GM19463 (cell line): ENCODE measurements around the gene PADI4.
"Not testable (repeated sequence)": the region's sequence is repeated elsewhere in the genome, so short reads cannot be mapped to it uniquely, and the experiment has no call there.

Experiments used
- ATAC-seq: cut with Tn5 transposase; IDR thresholded peaks from one replicate; pipeline ENCODE4 v1.9.1; 2021; ENCODE audit warnings: mild to moderate bottlenecking, moderate library complexity; ENCODE audit not compliant: unreplicated experiment

PADI4 gene

GRCh38 chr1:17375651-17376050 is 67.7 kb downstream of the PADI4 start:
- no peak for ATAC-seq

- no peak for ATAC-seq
Observed at GRCh38 chr1:17377325-17377953, 69.4 kb downstream of the PADI4 start.

GRCh38 chr1:17381161-17381560 is 73.2 kb downstream of the PADI4 start:
- no peak for ATAC-seq

- ATAC-seq: no peak
Observed at GRCh38 chr1:17392199-17392740, 84.3 kb downstream of the PADI4 start.

GRCh38 chr1:17393230-17393629 is 85.2 kb downstream of the PADI4 start:
- ATAC-seq: no peak

GRCh38 chr1:17397910-17398695 is 90.1 kb downstream of the PADI4 start:
- no peak for ATAC-seq

GRCh38 chr1:17400725-17401341 is 92.8 kb downstream of the PADI4 start:
- no peak for ATAC-seq

DNA sequence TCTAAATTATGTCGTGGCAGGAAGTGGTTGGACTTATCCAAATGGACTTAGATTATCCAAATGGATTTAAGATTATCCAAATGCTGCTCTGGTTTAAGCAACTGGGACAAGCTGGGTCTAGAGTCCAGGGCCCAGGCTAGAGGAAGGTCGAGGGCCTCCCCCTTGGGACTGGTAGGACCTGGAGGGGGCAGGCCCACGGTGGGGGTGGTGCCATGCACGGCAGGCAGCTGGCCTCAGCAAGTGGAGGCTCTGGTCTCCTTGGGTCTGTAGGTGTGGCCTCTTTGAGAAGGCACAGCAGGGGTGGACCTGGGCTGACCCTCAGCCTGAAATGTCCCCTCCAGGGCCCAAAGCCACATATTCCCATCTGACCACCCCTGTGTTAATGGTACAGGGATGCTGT is 93.8 kb downstream of the PADI4 start:
- ATAC-seq: no peak

GRCh38 chr1:17403081-17403480 is 95.1 kb downstream of the PADI4 start:
- no peak for ATAC-seq

- no peak for ATAC-seq
Observed at GRCh38 chr1:17404034-17404684, 96.2 kb downstream of the PADI4 start.

GRCh38 chr1:17404820-17405219 is 96.8 kb downstream of the PADI4 start:
- no peak for ATAC-seq

DNA sequence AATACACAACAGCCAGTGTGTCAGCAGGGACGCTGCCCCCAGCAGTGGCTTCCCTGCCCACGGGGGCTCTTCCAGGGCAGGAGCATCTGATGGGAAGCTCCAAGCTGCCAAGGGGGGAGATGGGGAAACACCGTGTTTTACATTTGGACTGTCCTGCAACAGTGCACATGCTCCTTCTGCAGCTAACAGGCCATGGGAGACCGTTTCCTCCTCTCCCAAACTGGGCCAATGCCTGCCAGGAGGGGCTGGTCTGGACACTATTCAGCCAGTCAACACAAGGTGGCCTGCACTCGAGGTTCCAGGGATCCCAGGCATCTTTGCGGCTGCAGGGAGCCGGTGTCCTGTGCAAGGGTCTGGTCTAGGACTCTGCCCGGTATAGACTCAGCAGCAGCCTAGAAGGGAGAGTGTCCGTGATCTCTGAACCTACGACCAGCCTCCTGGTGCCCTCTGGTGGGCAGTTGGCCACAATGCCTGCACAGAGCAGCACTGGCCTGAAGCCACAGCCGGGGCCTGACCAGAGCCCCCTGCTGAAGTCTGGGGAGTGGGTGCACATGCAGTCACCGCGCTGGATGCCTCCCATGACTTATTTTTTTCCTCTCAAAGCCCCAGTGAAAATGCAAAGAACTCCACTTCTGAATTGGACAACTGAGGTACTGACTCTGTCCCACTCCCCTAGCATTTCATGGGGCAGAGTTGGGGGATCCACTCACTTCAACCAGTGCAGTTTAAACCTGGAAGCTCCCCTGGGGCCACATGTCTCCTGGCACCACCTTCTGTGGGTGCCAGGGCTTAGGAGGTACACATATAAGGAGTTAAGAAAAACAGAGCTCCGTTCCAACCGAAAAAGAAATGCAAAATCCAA is 98.1 kb downstream of the PADI4 start:
- ATAC-seq: no peak

DNA sequence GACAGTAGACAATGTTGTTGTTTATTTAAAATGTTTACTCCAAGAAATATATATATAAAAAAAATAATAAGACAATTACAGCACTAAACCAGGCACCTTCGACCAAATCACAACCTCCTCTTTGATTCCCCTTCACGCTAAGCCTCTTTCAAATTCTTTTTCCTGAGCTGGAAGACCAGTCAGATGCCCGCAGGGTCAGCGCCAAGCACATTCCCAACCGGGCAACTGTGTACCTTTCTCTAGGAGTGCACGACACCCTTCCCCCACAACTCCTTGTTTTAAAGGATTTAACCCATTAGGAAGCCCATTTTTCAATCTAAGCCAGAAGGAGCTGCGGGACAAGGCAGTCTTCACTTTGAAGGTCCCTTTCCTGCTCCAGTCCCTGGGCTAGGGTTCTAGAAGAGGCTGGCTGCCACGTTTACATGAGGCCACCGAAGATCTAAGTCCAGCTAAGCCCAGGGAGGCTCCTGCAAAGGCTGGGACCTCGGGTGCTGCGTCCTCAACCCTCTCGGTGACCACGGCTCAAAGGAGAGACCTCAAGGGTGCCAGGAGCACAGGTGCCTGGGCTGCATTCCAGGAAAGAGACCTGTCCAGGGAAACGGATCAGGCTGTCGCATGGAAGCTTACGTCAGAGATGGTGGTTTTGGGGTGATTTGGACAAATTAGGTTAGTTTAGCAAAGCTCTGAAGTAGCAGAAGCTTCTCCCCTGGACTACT is 98.9 kb downstream of the PADI4 start:
- ATAC-seq: not testable (repeated sequence)

DNA sequence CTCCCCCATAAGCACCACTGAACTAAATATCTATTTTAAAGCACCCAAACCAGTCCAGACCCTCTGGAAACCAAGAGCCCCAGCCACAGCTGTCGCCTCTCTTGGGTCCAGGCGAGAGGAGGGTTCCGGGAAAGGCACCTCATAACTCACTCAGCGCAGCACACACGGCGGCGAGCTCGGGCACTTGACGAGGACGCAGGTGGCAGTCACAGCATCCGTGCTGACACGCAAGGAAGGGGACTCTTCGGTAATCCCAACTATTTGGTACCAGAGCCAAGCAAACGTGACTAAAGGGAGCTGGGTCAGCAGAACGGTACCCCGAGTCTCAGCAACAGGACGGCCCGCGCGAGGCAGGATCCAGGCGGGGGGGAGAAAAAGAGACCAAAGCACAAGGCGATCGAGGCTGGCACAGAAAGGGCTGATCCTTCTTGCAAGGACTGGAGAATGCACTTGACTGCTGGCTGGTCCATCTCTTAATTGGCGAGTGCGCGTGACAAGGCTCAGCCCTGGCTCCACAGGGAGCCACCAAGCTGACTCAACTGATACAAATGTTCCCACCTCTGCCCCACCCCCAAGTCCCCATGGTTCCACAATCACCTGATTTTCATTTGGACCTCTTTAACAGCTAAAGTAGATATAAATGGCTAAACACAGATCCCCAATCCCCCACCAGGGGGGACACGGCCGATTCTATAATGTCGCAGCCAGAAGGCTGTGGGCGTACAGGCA is 100.0 kb downstream of the PADI4 start:
- not testable (repeated sequence) for ATAC-seq

DNA sequence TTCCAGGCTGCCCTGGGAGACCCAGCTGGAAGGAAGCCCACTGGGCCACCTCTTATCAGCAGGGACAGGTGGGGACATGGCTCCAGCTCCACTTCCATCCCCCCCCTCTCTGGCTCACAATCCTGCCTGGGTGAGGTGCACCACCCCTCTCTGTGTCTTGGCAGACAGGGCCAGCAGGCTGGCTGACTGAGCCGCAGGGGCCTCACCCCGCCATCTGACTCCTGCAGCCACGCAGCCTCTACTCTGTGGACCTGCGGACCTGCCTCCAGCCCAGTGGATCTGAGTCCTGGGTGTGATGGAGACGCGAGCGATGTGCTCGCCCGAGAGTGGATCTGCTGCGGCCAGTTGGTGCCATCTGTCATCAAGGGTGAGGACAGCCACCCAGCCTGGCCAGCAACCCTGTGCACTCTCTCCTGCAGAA is 101.4 kb downstream of the PADI4 start:
- ATAC-seq: no peak

GRCh38 chr1:17412093-17412870 is 104.3 kb downstream of the PADI4 start:
- ATAC-seq: no peak
